Neuronal stem cell (in vitro differentiated cells): Measurements from ENCODE around the gene SPAAR.

ENCODE experiments used
- DNase-seq: peaks from one replicate; pipeline ENCODE4 v3.0.0-alpha.2; 2013; ENCODE audit warnings: low spot score
- H2AFZ ChIP-seq: one replicate; pipeline ENCODE4 v1.6.1; 2013; ENCODE audit warnings: mild to moderate bottlenecking, low read length, inconsistent platforms
- H2AK5ac ChIP-seq: 2 replicates; pipeline ENCODE4 v1.6.1; 2013; ENCODE audit warnings: low read depth, mild to moderate bottlenecking, inconsistent platforms, low read length, moderate library complexity, mixed read lengths
- H2BK120ac ChIP-seq: 2 replicates; pipeline ENCODE4 v1.6.1; 2013; ENCODE audit warnings: low read depth, mild to moderate bottlenecking, inconsistent platforms, low read length, moderate library complexity, mixed read lengths
- H2BK12ac ChIP-seq: one replicate; pipeline ENCODE4 v1.6.1; 2013; ENCODE audit warnings: low read length, inconsistent platforms
- H2BK15ac ChIP-seq: 2 replicates; pipeline ENCODE4 v1.6.1; 2013; ENCODE audit warnings: mild to moderate bottlenecking, low read length, inconsistent platforms, mixed read lengths
- H2BK5ac ChIP-seq: one replicate; pipeline ENCODE4 v1.6.1; 2013; ENCODE audit warnings: inconsistent platforms, mild to moderate bottlenecking, low read length, moderate library complexity
- H3K14ac ChIP-seq: one replicate; pipeline ENCODE4 v1.6.1; 2013; ENCODE audit warnings: low read length, inconsistent platforms
- H3K18ac ChIP-seq: 2 replicates; pipeline ENCODE4 v1.6.1; 2013; ENCODE audit warnings: low read length, inconsistent platforms
- H3K23ac ChIP-seq: 2 replicates; pipeline ENCODE4 v1.6.1; 2013; ENCODE audit warnings: low read depth, mild to moderate bottlenecking, mixed read lengths, low read length, inconsistent platforms; ENCODE audit not compliant: poor library complexity
- H3K27ac ChIP-seq: replicated peaks from 3 replicates; pipeline ENCODE4 v1.5.1; 2013; ENCODE audit warnings: low read length, inconsistent platforms
- H3K27me3 ChIP-seq, 3 experiments: 2 replicates each; pipeline ENCODE4 v1.6.1; 2013; ENCODE audit warnings: low read length in 3 of 3, mild to moderate bottlenecking in 2 of 3, inconsistent platforms in 1 of 3, low read depth in 1 of 3, mixed read lengths in 1 of 3, moderate library complexity in 1 of 3; ENCODE audit not compliant: control insufficient read depth in 3 of 3, insufficient read depth in 3 of 3
- H3K36me3 ChIP-seq, 2 donors: replicated peaks in 1 of 2; 2 replicates each; pipeline ENCODE4 v1.6.1; 2013; ENCODE audit warnings: low read length in 2 of 2; ENCODE audit not compliant: control insufficient read depth in 2 of 2, insufficient read depth in 2 of 2
- H3K4ac ChIP-seq: 2 replicates; pipeline ENCODE4 v1.6.1; 2013; ENCODE audit warnings: inconsistent platforms, mild to moderate bottlenecking, low read length, moderate library complexity
- H3K4me1 ChIP-seq, 2 donors: 1 replicate in 1 of 2; 2 replicates in 1 of 2; pipeline ENCODE4 v1.6.1; 2013; ENCODE audit warnings: low read length in 2 of 2, low read depth in 1 of 2; ENCODE audit not compliant: control insufficient read depth in 2 of 2, insufficient read depth in 1 of 2
- H3K4me2 ChIP-seq: one replicate; pipeline ENCODE4 v1.6.1; 2013; ENCODE audit warnings: mild to moderate bottlenecking, low read length, inconsistent platforms; ENCODE audit not compliant: insufficient read depth, poor library complexity, severe bottlenecking
- H3K4me3 ChIP-seq, 2 donors: 2 replicates each; pipeline ENCODE4 v1.5.1; 2013; ENCODE audit warnings: low read length in 2 of 2, mild to moderate bottlenecking in 2 of 2, inconsistent platforms in 1 of 2, moderate library complexity in 1 of 2
- H3K79me1 ChIP-seq: one replicate; pipeline ENCODE4 v1.6.1; 2013; ENCODE audit warnings: low read depth, mild to moderate bottlenecking, inconsistent platforms, low read length, moderate library complexity
- H3K9ac ChIP-seq: one replicate; pipeline ENCODE4 v1.6.1; 2013; ENCODE audit warnings: mild to moderate bottlenecking, low read depth, low read length, inconsistent platforms; ENCODE audit not compliant: poor library complexity
- H3K9me3 ChIP-seq, 2 donors: replicated peaks in 1 of 2; 2 replicates each; pipeline versions ENCODE3 to v1.6.1; 2013; ENCODE audit warnings: low read length in 2 of 2, mild to moderate bottlenecking in 2 of 2, inconsistent platforms in 1 of 2, low read depth in 1 of 2, mixed read lengths in 1 of 2, moderate library complexity in 1 of 2; ENCODE audit not compliant: control insufficient read depth in 2 of 2, insufficient read depth in 1 of 2
- H4K8ac ChIP-seq: one replicate; pipeline ENCODE4 v1.6.1; 2013; ENCODE audit warnings: low read depth, mild to moderate bottlenecking, inconsistent platforms, low read length, moderate library complexity
- H4K91ac ChIP-seq: one replicate; pipeline ENCODE4 v1.6.1; 2013; ENCODE audit warnings: low read length, low read depth, mild to moderate bottlenecking, inconsistent platforms; ENCODE audit not compliant: poor library complexity
- WGBS, 2 donors: extraction: QIAGEN DNeasy Blood & Tissue Kit; methylation state at CpG; one replicate each; pipeline ENCODE4 v1.1.7; 2013; ENCODE audit warnings: missing lambda C conversion rate in 2 of 2, mixed read lengths in 1 of 2; ENCODE audit not compliant: insufficient read length in 2 of 2, insufficient replicate concordance in 1 of 2; ENCODE audit errors: extremely low coverage in 2 of 2; 5-methylcytosine and 5-hydroxymethylcytosine counted together

Gene SPAAR

GRCh38 chr9:35952526-35953191, 43.4 kb downstream of the SPAAR start:
- Histone ChIP-seq H3K79me1 (no peaks in the 10 kb centered on the region), H3K4me1 (no peaks in the 10 kb centered on the region), H3K14ac (no peak overlapping the region), H2AFZ (no peak overlapping the region), H2BK5ac (no peak overlapping the region), H3K27ac (no peak overlapping the region), H3K9ac (no peak overlapping the region), H2AK5ac (no peak overlapping the region), H3K27me3 (peaks cover 0 to 32% (median 3%) of the 10 kb centered on the region in 3 experiments), H3K9me3 (no peaks in the 10 kb centered on the region), H3K4me3 (no peak overlapping the region), H2BK12ac (no peak overlapping the region), H3K23ac (no peak overlapping the region), H4K91ac (no peak overlapping the region), H3K4ac (no peak overlapping the region), H3K4me2 (no peak overlapping the region), H3K36me3 (no peaks in the 10 kb centered on the region), H2BK120ac (no peak overlapping the region), H4K8ac (no peak overlapping the region), H3K18ac (no peak overlapping the region), H2BK15ac (no peak overlapping the region)
- WGBS, 2 donors: no CpG with 5 or more reads among the region's 6 CpGs
- no peak for DNase-seq

GRCh38 chr9:35954942-35955546, 45.8 kb downstream of the SPAAR start:
- no peak overlapping the region for H3K23ac ChIP-seq
- no peak overlapping the region for H2AK5ac ChIP-seq
- no peaks in the 10 kb centered on the region for H3K4me1 ChIP-seq
- no peak overlapping the region for H3K27ac ChIP-seq
- H3K14ac ChIP-seq: no peak overlapping the region
- H4K91ac ChIP-seq: no peak overlapping the region
- no peak overlapping the region for H3K18ac ChIP-seq
- H2BK15ac ChIP-seq: no peak overlapping the region
- peak overlapping the region; percentile 53 for H2AFZ ChIP-seq
- H3K4me2 ChIP-seq: no peak overlapping the region
- no peak overlapping the region for H2BK12ac ChIP-seq
- H3K9ac ChIP-seq: no peak overlapping the region
- peaks cover 0 to 36% (median 3%) of the 10 kb centered on the region in 3 experiments for H3K27me3 ChIP-seq
- no peak overlapping the region for H3K4ac ChIP-seq
- H3K9me3 ChIP-seq: no peaks in the 10 kb centered on the region
- peak; percentile 57 for DNase-seq
- H3K36me3 ChIP-seq: no peaks in the 10 kb centered on the region
- H3K79me1 ChIP-seq: no peaks in the 10 kb centered on the region
- H3K4me3 ChIP-seq: no peak overlapping the region
- no peak overlapping the region for H2BK5ac ChIP-seq
- no CpG with 5 or more reads among the region's 6 CpGs for WGBS, 2 donors
- H4K8ac ChIP-seq: no peak overlapping the region
- H2BK120ac ChIP-seq: no peak overlapping the region

GRCh38 chr9:35956651-35957050, 47.4 kb downstream of the SPAAR start:
- Histone ChIP-seq H3K4ac (no peak overlapping the region), H3K9me3 (no peaks in the 10 kb centered on the region), H3K4me2 (no peak overlapping the region), H3K27ac (no peak overlapping the region), H3K9ac (no peak overlapping the region), H3K18ac (no peak overlapping the region), H2AK5ac (no peak overlapping the region), H3K4me3 (no peak overlapping the region), H2BK15ac (no peak overlapping the region), H3K27me3 (peaks cover 0 to 49% (median 8%) of the 10 kb centered on the region in 3 experiments), H3K14ac (no peak overlapping the region), H2BK12ac (no peak overlapping the region), H3K23ac (no peak overlapping the region), H2AFZ (no peak overlapping the region), H3K4me1 (no peaks in the 10 kb centered on the region), H4K91ac (no peak overlapping the region), H2BK5ac (no peak overlapping the region), H3K36me3 (no peaks in the 10 kb centered on the region), H3K79me1 (no peaks in the 10 kb centered on the region), H2BK120ac (no peak overlapping the region), H4K8ac (no peak overlapping the region)
- no CpG with 5 or more reads among the region's 5 CpGs for WGBS, 2 donors
- DNase-seq: no peak

- Histone ChIP-seq H3K14ac (no peak within 1 kb of the TSS), H2BK15ac (no peak within 1 kb of the TSS), H3K4me3 (no peak within 1 kb of the TSS), H3K27me3 (peaks cover 0 to 48% (median 5%) of the 10 kb centered on the region in 3 experiments), H3K9me3 (no peaks in the 10 kb centered on the region), H2BK12ac (no peak within 1 kb of the TSS), H3K79me1 (no peaks in the 10 kb centered on the region), H3K27ac (no peak within 1 kb of the TSS), H3K4ac (no peak within 1 kb of the TSS), H3K36me3 (no peaks in the 10 kb centered on the region), H3K4me2 (no peak within 1 kb of the TSS), H3K4me1 (peaks cover 0 to 2% of the 10 kb centered on the region in 2 donors), H2BK5ac (no peak within 1 kb of the TSS), H3K9ac (no peak within 1 kb of the TSS), H4K8ac (no peak within 1 kb of the TSS), H2BK120ac (no peak within 1 kb of the TSS), H2AK5ac (no peak within 1 kb of the TSS), H3K18ac (no peak within 1 kb of the TSS), H2AFZ (no peak within 1 kb of the TSS), H4K91ac (no peak within 1 kb of the TSS), H3K23ac (no peak within 1 kb of the TSS)
- no peak for DNase-seq
- WGBS, 2 donors: no CpG with 5 or more reads among the region's 5 CpGs
These were observed 49.0 kb downstream of the SPAAR start, which contains the start of gene OR2S2 for GRCh38 chr9:35958104-35958837. TSS of gene OR2S2 (minus strand) at chr9:35958154. CDS start at chr9:35958098, 56 bp downstream.
